Measurements from ENCODE around the gene ARL1. TPM values are rescaled to one million over a fixed set of nuclear protein-coding genes. Genes with fewer than 3 reads are reported as not detected.
"Not testable (repeated sequence)": the region's sequence is repeated elsewhere in the genome, so short reads cannot be mapped to it uniquely, and the experiment has no call there.

Gene ARL1
- total RNA-seq, 4 donors from 2014 or later = 44.1 to 90.6 (median 46.1) TPM

GRCh38 chr12:101430456-101430855 is 22.9 kb upstream of the ARL1 start:
- TF ChIP-seq POLR2A (IDR thresholded peaks at IDR 0.05) = no peak
- TF ChIP-seq CTCF (IDR thresholded peaks at IDR 0.05) = no peak
- no peak for TF ChIP-seq EP300 (IDR thresholded peaks at IDR 0.05)
- TF ChIP-seq POLR2AphosphoS5 (IDR thresholded peaks at IDR 0.05) = no peak

GRCh38 chr12:101424620-101425019 is 17.0 kb upstream of the ARL1 start:
- no peaks in the 10 kb centered on the region for H3K27me3 ChIP-seq
- no peaks in the 10 kb centered on the region for H3K9me3 ChIP-seq
- TF ChIP-seq POLR2A (IDR thresholded peaks at IDR 0.05) = no peak
- TF ChIP-seq EP300 (IDR thresholded peaks at IDR 0.05) = no peak
- no peak for TF ChIP-seq POLR2AphosphoS5 (IDR thresholded peaks at IDR 0.05)
- TF ChIP-seq CTCF (IDR thresholded peaks at IDR 0.05) = no peak
- no peak for DNase-seq (ENCODE audit: low spot score in 2 of 2)
- no peaks in the 10 kb centered on the region for H3K4me1 ChIP-seq
- H3K36me3 ChIP-seq = no peaks in the 10 kb centered on the region
- 62% methylated on average over 2 of the region's 2 CpGs for WGBS
- H3K27ac ChIP-seq = no peak overlapping the region
- H3K4me3 ChIP-seq = no peak overlapping the region

More at GRCh38 chr12:101430456-101430855, 22.9 kb upstream of the ARL1 start:
- Histone ChIP-seq H3K9me3 (no peaks in the 10 kb centered on the region), H3K4me3 (no peak overlapping the region), H3K4me1 (no peaks in the 10 kb centered on the region), H3K27me3 (no peaks in the 10 kb centered on the region), H3K27ac (no peak overlapping the region), H3K36me3 (no peaks in the 10 kb centered on the region)
- WGBS = 56% methylated on average over 2 of the region's 2 CpGs
- no peak for DNase-seq (ENCODE audit: low spot score in 2 of 2)

DNA sequence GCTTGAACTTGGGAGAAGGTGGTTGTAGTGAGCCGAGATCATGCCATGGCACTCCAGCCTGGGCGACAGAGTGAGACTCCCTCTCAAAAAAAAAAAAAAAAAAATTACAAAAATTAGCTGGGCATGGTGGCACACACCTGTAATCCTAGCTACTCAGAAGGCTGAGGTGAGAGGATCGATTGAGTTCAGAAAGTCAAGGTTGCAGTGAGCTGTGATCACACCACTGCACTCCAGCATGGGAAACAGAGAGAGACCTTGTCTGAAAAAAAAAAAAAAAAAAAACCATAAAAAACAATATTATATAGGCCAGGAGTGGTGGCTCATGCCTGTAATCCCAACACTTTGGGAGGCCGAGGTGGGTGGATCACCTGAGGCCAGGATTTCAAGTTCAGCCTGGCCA is 14.5 kb upstream of the ARL1 start:
- not testable (repeated sequence) for H3K9me3 ChIP-seq; H3K4me3 ChIP-seq; H3K36me3 ChIP-seq; DNase-seq (ENCODE audit: low spot score in 2 of 2); H3K27ac ChIP-seq; H3K27me3 ChIP-seq; H3K4me1 ChIP-seq
- WGBS = 79% methylated on average over 4 of the region's 4 CpGs

DNA sequence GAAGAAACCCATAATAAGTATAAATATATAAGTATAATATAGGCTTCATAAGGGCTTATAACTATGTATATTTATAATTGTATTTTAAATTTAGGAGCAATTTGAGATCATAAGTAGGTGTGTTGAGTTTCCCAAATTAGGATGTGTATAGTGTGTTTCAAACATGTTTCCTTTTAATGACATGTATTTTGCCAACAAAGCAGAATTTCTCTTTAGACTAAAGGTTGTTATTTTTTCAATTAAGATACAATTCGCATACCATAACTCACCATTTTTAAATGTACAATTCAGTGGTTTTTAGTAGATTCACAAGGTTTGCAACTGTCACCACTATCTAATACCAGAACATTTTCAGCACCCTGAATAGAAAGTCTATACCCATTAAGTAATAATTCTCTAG is 7.7 kb upstream of the ARL1 start:
- DNase-seq (ENCODE audit: low spot score in 2 of 2) = no peak
- WGBS = 97% methylated on average over 1 of the region's 1 CpG
- Histone ChIP-seq H3K36me3 (no peaks in the 10 kb centered on the region), H3K27me3 (no peaks in the 10 kb centered on the region), H3K4me1 (no peaks in the 10 kb centered on the region), H3K9me3 (no peaks in the 10 kb centered on the region), H3K27ac (no peak overlapping the region), H3K4me3 (no peak overlapping the region)
- TF ChIP-seq CTCF (IDR thresholded peaks at IDR 0.05) (no peak), POLR2AphosphoS5 (IDR thresholded peaks at IDR 0.05) (no peak), EP300 (IDR thresholded peaks at IDR 0.05) (no peak), POLR2A (IDR thresholded peaks at IDR 0.05) (no peak)

DNA sequence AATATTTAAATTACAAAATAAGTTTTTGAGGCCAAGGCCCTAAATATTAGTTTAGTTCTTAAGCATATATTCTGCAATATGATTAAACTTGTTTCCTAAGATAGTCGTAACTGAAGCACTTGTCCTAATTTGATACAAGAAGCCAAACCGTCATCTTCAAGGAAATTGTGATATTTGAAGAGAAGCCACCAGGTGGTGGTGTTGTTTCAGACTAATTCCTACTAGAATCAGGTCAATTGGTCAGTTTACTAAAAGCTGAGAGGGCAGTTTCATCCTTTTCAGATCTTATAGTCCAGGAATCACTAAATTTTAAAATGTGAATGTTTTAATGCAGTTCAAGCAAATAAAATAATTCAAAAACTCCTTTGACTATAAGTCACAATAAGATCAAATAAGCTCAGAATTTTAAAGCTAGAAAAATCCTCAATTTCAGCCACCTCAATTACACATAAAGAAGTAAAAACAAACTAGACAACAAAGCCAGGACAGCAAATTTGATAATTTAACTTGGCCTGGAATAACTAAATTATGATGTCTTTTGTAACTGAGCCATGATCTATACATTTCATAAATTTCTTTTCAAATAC is 7.1 kb upstream of the ARL1 start:
- Histone ChIP-seq H3K4me1 (no peaks in the 10 kb centered on the region), H3K36me3 (no peaks in the 10 kb centered on the region), H3K4me3 (no peak overlapping the region), H3K27ac (no peak overlapping the region), H3K27me3 (no peaks in the 10 kb centered on the region), H3K9me3 (no peaks in the 10 kb centered on the region)
- 0% methylated on average over 2 of the region's 2 CpGs for WGBS
- DNase-seq (ENCODE audit: low spot score in 2 of 2) = no peak
- TF ChIP-seq POLR2A (IDR thresholded peaks at IDR 0.05) = no peak
- TF ChIP-seq POLR2AphosphoS5 (IDR thresholded peaks at IDR 0.05) = no peak
- no peak for TF ChIP-seq EP300 (IDR thresholded peaks at IDR 0.05)
- peak; percentile 26 to 38 for TF ChIP-seq CTCF (IDR thresholded peaks at IDR 0.05)

DNA sequence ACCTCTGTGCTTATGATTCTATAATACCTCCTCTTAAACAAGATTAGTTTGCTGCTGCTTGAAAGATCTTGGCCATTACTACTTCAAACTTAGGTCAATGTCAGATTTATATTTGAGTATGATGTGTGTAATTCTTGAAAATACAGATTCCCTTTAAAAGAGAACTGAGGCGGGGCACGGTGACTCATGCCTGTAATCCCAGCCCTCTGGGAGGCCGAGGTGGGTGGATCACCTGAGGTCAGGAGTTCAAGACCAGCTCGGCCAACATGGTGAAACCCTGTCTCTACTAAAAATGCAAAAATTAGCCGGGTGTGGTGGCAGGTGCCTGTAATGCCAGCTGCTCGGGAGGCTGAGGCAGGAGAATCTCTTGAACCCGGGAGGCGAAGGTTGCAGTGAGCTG is 2.6 kb upstream of the ARL1 start:
- not testable (repeated sequence) for H3K9me3 ChIP-seq; H3K27me3 ChIP-seq; DNase-seq (ENCODE audit: low spot score in 2 of 2); H3K36me3 ChIP-seq; H3K27ac ChIP-seq; H3K4me3 ChIP-seq
- peaks cover 28% of the 10 kb centered on the region for H3K4me1 ChIP-seq
- WGBS = 82% methylated on average over 8 of the region's 8 CpGs
